Ovary (tissue), 9 donors: Measurements from ENCODE around the gene CFAP73. TPM values are rescaled to one million over a fixed set of nuclear protein-coding genes. Genes with fewer than 3 reads are reported as not detected.

Source experiments
- DNase-seq, 5 donors: peaks; one replicate each; pipeline ENCODE4 v3.0.0-alpha.2; 2019 to 2020
- H3K27ac ChIP-seq, 2 donors: fragments of 200-600 bp; one replicate each; pipeline versions ENCODE4 v1.5.1 to v1.8.0; 2019 to 2022
- H3K27me3 ChIP-seq: fragments of 200-600 bp; one replicate; pipeline ENCODE4 v1.8.0; 2022
- H3K36me3 ChIP-seq: fragments of 200-600 bp; sonication (generic); one replicate; pipeline ENCODE4 v1.5.1; 2019
- H3K4me1 ChIP-seq: one replicate; pipeline ENCODE4 v1.8.1; 2013; ENCODE audit warnings: mild to moderate bottlenecking, moderate library complexity; ENCODE audit not compliant: insufficient read depth
- H3K4me3 ChIP-seq: fragments of 200-600 bp; sonication (generic); one replicate; pipeline ENCODE4 v1.5.1; 2017
- H3K9me3 ChIP-seq, 2 donors: fragments of 200-600 bp in 1 of 2; sonication (generic) in 1 of 2; one replicate each; pipeline versions ENCODE4 v1.5.1 to v1.8.1; 2013 to 2019; ENCODE audit warnings: mild to moderate bottlenecking in 1 of 2, moderate library complexity in 1 of 2
- CTCF ChIP-seq, 3 donors: fragments of 450-650 bp in 2 of 3; fragments of 200-600 bp in 1 of 3; IDR thresholded peaks; one replicate each; pipeline versions ENCODE4 v1.5.1 to v1.8.0; 2016 to 2022; ENCODE audit warnings: antibody characterized with exemption in 3 of 3, mild to moderate bottlenecking in 1 of 3
- EP300 ChIP-seq: sonication (generic); formaldehyde crosslinking; IDR thresholded peaks from one replicate; pipeline ENCODE4 v1.6.1; 2017; ENCODE audit warnings: antibody characterized with exemption
- POLR2A ChIP-seq: fragments of 450-650 bp; IDR thresholded peaks from one replicate; pipeline ENCODE4 v1.6.1; 2017; ENCODE audit warnings: antibody characterized with exemption, mild to moderate bottlenecking, moderate library complexity
- WGBS, 3 donors: extraction: QIAGEN DNeasy Blood & Tissue Kit in 1 of 3; methylation state at CpG; one replicate each; pipeline versions ENCODE4 v1.1.5 to v1.1.7; 2013 to 2017; 5-methylcytosine and 5-hydroxymethylcytosine counted together
- intact Hi-C, 4 donors: fragments of 100-400 bp; cut with DNase I; formaldehyde crosslinking; loops; one replicate each; pipeline versions ENCODE4 v1.11.0 to v1.15.1; 2022 to 2023
- polyA plus RNA-seq, 2 donors: library from polyadenylated mRNA; stranded (reverse); fragments of 200-250 nt in 1 of 2; fragments of 350-450 nt in 1 of 2; fragmentation: Illumina TruSeq in 1 of 2; extraction: RNeasy Lipid Tissue Mini Kit (QIAGEN cat#74804) in 1 of 2; gene quantifications; one replicate each; pipeline ENCODE4 v1.2.3, GENCODE V29; 2013 to 2014
- total RNA-seq, 7 donors: library from RNA; depleted of rRNA in 2 of 7; stranded (reverse); fragments of >200 nt in 2 of 7; fragmentation: NEBNext Ultra II Directional in 3 of 7; extraction: Animal tissue kit (Norgen Biotek cat#: 25700) in 3 of 7; gene quantifications; one replicate each; pipeline versions ENCODE4 v1.1.0 to v1.2.4, GENCODE V29; 2016 to 2023
- donor health status: DM: no; HTN: no; CAD: no; lungs with moderate emphysema.
- donor health status: DM: no; HTN: no; CAD: no.
- donor health status: Bipolar disorder and iron deficiency.
- donor health status: DM: yes; HTN: yes; CAD: no.
- donor health status: DM: no; HTN: no; CAD: no.
- donor health status: DM: yes; HTN: yes; CAD: no.

The CFAP73 gene
- total and polyA plus RNA-seq, 9 donors = 0.15 to 38.3 (median 1.5) TPM; not detected in 3

- DNase-seq = no peak
- H3K27me3 ChIP-seq = no peaks in the 10 kb centered on the region
- no peak within 1 kb of the TSS for H3K27ac ChIP-seq
- H3K36me3 ChIP-seq = no peaks in the 10 kb centered on the region
- no peaks in the 10 kb centered on the region for H3K4me1 ChIP-seq
- intact Hi-C loops = no loop called here
- TF ChIP-seq POLR2A (no peak), CTCF (IDR thresholded peaks at IDR 0.05) (no peak)
- no peaks in the 10 kb centered on the region for H3K9me3 ChIP-seq
- 2 to 4% (median 3%) methylated on average over 54 to 68 of the region's 68 CpGs for WGBS, 3 donors
- no peak within 1 kb of the TSS for H3K4me3 ChIP-seq
Observed at GRCh38 chr12:113135178-113136127, 14.1 kb upstream of the CFAP73 start, which contains the start of gene RASAL1. Gene RASAL1, minus strand, starts transcription at chr12:113135761. Its CDS starts 299 bp downstream, at chr12:113135462.

- Histone ChIP-seq H3K36me3 (no peaks in the 10 kb centered on the region), H3K4me3 (no peak overlapping the region), H3K27ac (no peak overlapping the region), H3K4me1 (no peaks in the 10 kb centered on the region), H3K9me3 (no peaks in the 10 kb centered on the region), H3K27me3 (no peaks in the 10 kb centered on the region)
- 28 to 34% (median 32%) methylated on average over 21 of the region's 21 CpGs for WGBS, 3 donors
- no peak for TF ChIP-seq POLR2A
- no peak for TF ChIP-seq EP300
- no peak for TF ChIP-seq CTCF (IDR thresholded peaks at IDR 0.05)
- intact Hi-C loops = no loop called here
- DNase-seq = no peak
Observed at GRCh38 chr12:113136128-113136989, 13.2 kb upstream of the CFAP73 start.

GRCh38 chr12:113136990-113137511, 12.5 kb upstream of the CFAP73 start:
- Histone ChIP-seq H3K9me3 (no peaks in the 10 kb centered on the region), H3K36me3 (no peaks in the 10 kb centered on the region), H3K4me1 (no peaks in the 10 kb centered on the region), H3K27ac (no peak overlapping the region), H3K27me3 (no peaks in the 10 kb centered on the region), H3K4me3 (no peak overlapping the region)
- 82 to 86% (median 83%) methylated on average over 6 of the region's 6 CpGs for WGBS, 3 donors
- DNase-seq = no peak
- intact Hi-C loops = no loop called here
- TF ChIP-seq EP300 = no peak
- TF ChIP-seq POLR2A = no peak
- no peak for TF ChIP-seq CTCF (IDR thresholded peaks at IDR 0.05)
